GM12875 (cell line): ENCODE measurements around the gene ITPRIPL2.

ENCODE experiments used
- H3K4me3 ChIP-seq: one replicate; pipeline ENCODE4 v1.5.1; 2011; ENCODE audit warnings: low read depth, low read length, control low read depth
- TF ChIP-seq, protein P1 (sequence below): IDR thresholded peaks from 2 replicates; pipeline ENCODE4 v1.5.1; 2011; ENCODE audit warnings: low read depth, mild to moderate bottlenecking, control low read depth, inconsistent platforms, low read length, moderate library complexity, borderline replicate concordance; ENCODE audit not compliant: insufficient read depth

Gene ITPRIPL2

DNA sequence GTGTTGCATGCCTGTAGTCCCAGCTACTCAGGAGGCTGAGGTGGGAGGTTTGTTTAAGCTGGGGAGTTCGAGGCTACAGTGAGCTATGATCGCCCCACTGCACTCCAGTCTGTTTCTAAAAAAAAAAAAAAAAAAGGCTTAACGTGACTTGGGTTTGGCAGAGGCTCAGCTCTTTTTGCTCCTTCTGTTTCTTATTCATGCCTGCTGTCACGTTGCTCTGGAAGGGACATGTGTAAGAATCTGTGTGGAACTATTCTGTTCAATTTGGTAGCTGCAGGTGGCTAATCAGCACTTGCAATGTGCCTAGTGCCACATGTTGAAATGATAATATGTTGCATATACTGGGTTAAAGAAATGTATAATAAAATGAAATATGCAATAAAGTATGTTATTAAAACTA, 33.4 kb downstream of the ITPRIPL2 start:
- no peak overlapping the region for H3K4me3 ChIP-seq
- TF ChIP-seq, protein P1, sequence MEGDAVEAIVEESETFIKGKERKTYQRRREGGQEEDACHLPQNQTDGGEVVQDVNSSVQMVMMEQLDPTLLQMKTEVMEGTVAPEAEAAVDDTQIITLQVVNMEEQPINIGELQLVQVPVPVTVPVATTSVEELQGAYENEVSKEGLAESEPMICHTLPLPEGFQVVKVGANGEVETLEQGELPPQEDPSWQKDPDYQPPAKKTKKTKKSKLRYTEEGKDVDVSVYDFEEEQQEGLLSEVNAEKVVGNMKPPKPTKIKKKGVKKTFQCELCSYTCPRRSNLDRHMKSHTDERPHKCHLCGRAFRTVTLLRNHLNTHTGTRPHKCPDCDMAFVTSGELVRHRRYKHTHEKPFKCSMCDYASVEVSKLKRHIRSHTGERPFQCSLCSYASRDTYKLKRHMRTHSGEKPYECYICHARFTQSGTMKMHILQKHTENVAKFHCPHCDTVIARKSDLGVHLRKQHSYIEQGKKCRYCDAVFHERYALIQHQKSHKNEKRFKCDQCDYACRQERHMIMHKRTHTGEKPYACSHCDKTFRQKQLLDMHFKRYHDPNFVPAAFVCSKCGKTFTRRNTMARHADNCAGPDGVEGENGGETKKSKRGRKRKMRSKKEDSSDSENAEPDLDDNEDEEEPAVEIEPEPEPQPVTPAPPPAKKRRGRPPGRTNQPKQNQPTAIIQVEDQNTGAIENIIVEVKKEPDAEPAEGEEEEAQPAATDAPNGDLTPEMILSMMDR = no peak

- TF ChIP-seq, protein P1 = no peak
- no peak overlapping the region for H3K4me3 ChIP-seq
These were observed 33.9 kb downstream of the ITPRIPL2 start for GRCh38 chr16:19147627-19148026.

DNA sequence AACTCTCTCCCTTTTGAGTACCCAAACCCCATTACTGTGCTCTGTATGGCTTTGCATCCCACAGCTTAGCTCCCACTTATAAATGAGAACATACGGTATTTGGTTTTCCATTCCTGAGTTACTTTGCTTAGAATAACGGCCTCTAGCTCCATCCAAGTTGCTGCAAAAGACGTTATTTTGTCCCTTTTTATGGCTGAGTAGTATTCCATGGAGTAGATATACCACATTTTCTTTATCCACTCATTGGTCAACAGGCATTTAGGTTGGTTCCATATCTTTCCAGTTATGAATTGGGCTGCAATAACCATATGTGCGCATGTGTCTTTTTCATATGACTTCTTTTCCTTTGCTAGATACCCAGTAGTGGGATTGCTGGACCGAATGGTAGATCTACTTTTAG, 34.4 kb downstream of the ITPRIPL2 start:
- no peak overlapping the region for H3K4me3 ChIP-seq
- TF ChIP-seq, protein P1 = no peak

- no peak overlapping the region for H3K4me3 ChIP-seq
- TF ChIP-seq, protein P1 = no peak
These were observed 37.5 kb downstream of the ITPRIPL2 start for GRCh38 chr16:19151310-19151709.

DNA sequence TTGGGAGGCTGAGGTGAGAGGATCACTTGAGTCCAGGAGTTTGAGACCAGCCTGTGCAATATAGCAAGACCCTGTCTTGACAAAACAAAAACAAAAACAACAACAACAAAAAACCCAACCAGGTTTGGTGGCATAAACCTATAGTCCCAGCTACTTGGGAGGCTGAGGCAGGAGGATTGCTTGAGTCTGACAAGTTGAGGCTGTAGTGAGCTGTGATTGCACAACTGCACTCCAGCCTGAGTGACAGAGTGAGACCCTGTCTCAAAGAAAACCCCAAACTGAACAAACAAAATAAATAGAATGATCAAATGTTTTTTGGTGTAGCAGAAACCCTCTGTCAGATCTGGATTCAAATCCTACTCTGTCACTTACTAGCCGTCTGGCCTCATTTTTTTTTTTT, 38.3 kb downstream of the ITPRIPL2 start:
- TF ChIP-seq, protein P1 = no peak
- H3K4me3 ChIP-seq = no peak overlapping the region

- no peak overlapping the region for H3K4me3 ChIP-seq
- TF ChIP-seq, protein P1 = no peak
These were observed 40.1 kb downstream of the ITPRIPL2 start for GRCh38 chr16:19153876-19154275.

DNA sequence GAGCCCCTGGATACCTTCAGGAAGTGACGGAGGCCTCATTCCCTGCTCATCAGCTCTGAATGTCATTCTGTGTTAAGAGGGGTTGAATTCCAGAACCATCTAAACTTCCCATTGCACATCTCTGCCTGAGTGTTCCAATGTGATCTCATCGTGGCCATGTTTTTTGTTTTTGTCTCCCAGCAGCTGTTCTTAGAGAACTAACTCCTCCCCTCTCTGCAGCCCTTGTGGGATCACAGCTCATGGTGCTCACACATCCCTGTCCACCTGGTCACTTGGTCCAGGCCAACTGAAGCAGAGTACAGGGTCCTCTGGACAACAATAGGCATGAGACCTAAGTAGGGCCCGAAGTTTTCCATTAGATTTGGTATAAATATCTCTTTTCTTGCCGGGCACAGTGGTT, 48.3 kb downstream of the ITPRIPL2 start:
- H3K4me3 ChIP-seq = no peak overlapping the region
- TF ChIP-seq, protein P1 = no peak
